ENCODE results near the gene TAL1. TPM values are rescaled to one million over a fixed set of nuclear protein-coding genes. Genes with fewer than 3 reads are reported as not detected.

The TAL1 gene
- total and polyA plus RNA-seq, 2 of the 13 experiments (the other 11 are each of a cell fraction or from before 2014, with no cell fraction given), result 0.05 TPM; not detected in 1

DNA sequence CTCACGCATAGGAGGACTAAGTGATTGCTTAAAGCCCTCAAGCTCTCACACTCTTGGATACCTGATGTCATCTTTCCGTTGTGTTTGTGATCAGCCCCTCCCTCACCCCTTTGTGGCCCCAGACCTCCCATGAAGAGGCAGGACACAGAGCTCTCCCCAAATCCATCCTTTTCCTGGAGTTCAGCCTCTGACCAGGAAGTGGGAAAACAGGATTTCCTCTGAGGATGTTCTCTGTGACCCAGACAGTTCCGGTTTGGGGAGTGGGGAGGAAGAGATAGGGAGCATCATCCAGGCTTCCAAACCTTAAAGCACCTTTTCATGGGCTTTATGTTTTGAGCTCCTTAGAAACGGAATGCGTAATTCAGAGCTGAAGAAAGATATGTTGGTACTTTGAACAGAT is 11.9 kb upstream of the TAL1 start:
- ATAC-seq, result no peak
- CTCF ChIA-PET (ENCODE audit: low intra/inter-chr PET ratio, low total read pairs), result no interaction called here
- in situ Hi-C loops (cut with HindIII; ENCODE audit: extremely low pct_ligation_motif_present, low pct_unique_long_range_greater_than_20kb), result no loop called here

More for the DNA sequence above, 11.9 kb upstream of the TAL1 start:
- no TSS peak for BruUV-seq (replicated peaks)
- Histone ChIP-seq H3K4me3 (replicated peaks in 1 of 3; ENCODE audit: insufficient read depth in 1 of 3, low read depth in 2 of 3, low read length in 3 of 3) (no peak overlapping the region), H3K27ac (ENCODE audit: extremely low read length, insufficient read depth, low read length) (no peak overlapping the region), H4K20me1 (ENCODE audit: insufficient read depth, low read length) (no peaks in the 10 kb centered on the region), H3K9me3 (ENCODE audit: low read length) (no peaks in the 10 kb centered on the region), H3K79me2 (ENCODE audit: insufficient read depth, low read length) (no peaks in the 10 kb centered on the region), H3K36me3 (replicated peaks in 1 of 2; ENCODE audit: control insufficient read depth in 1 of 2, insufficient read depth in 2 of 2, low read length in 2 of 2) (no peaks in the 10 kb centered on the region), H3K27me3 (ENCODE audit: control insufficient read depth in 1 of 2, insufficient read depth in 2 of 2, low read length in 2 of 2) (peaks cover 0 to 30% of the 10 kb centered on the region in 2 experiments; a peak in 3 of 5 replicates), H2AFZ (ENCODE audit: low read length) (no peak overlapping the region), H3K4me2 (ENCODE audit: low read depth, low read length) (no peak overlapping the region), H3K4me1 (ENCODE audit: insufficient read depth, low read length) (peaks cover 15% of the 10 kb centered on the region), H3K9ac (ENCODE audit: insufficient read depth, low read depth, low read length) (no peak overlapping the region)
- DNase-seq (ENCODE audit: low spot score) (no peak), FAIRE-seq (no peak)
- 42% methylated on average over 5 of the region's 5 CpGs for WGBS (ENCODE audit: low lambda C conversion rate)
- POLR2A ChIA-PET, result no interaction called here
- intact Hi-C loops (cut with micrococcal nuclease; ENCODE audit: unreplicated experiment), result no loop called here
- TF ChIP-seq ZNF550 (CRISPR knock-in tag; IDR thresholded peaks at IDR 0.05; ENCODE audit: borderline replicate concordance), result no peak
- no peak for TF ChIP-seq ZNF768 (CRISPR knock-in tag; IDR thresholded peaks at IDR 0.05)
- TF ChIP-seq, protein P1, sequence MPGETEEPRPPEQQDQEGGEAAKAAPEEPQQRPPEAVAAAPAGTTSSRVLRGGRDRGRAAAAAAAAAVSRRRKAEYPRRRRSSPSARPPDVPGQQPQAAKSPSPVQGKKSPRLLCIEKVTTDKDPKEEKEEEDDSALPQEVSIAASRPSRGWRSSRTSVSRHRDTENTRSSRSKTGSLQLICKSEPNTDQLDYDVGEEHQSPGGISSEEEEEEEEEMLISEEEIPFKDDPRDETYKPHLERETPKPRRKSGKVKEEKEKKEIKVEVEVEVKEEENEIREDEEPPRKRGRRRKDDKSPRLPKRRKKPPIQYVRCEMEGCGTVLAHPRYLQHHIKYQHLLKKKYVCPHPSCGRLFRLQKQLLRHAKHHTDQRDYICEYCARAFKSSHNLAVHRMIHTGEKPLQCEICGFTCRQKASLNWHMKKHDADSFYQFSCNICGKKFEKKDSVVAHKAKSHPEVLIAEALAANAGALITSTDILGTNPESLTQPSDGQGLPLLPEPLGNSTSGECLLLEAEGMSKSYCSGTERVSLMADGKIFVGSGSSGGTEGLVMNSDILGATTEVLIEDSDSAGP (CRISPR knock-in tag; IDR thresholded peaks at IDR 0.05; ENCODE audit: borderline replicate concordance), result no peak
- no peak for TF ChIP-seq RERE (CRISPR knock-in tag; IDR thresholded peaks at IDR 0.05; ENCODE audit: low read depth)
- TF ChIP-seq NCOA2 (CRISPR knock-in tag; IDR thresholded peaks at IDR 0.05), result no peak
- TF ChIP-seq ZNF430 (CRISPR knock-in tag; IDR thresholded peaks at IDR 0.05), result no peak
- no peak for TF ChIP-seq KDM5B (CRISPR knock-in tag; IDR thresholded peaks at IDR 0.05; ENCODE audit: borderline replicate concordance)
- TF ChIP-seq, protein P2, sequence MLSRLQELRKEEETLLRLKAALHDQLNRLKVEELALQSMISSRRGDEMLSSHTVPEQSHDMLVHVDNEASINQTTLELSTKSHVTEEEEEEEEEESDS (CRISPR knock-in tag; IDR thresholded peaks at IDR 0.05; ENCODE audit: borderline replicate concordance), result no peak
- TF ChIP-seq EHMT2 (IDR thresholded peaks at IDR 0.05; ENCODE audit: borderline replicate concordance, low read depth, low read length), result no peak
- TF ChIP-seq ZNF468 (CRISPR knock-in tag; IDR thresholded peaks at IDR 0.05), result no peak
- TF ChIP-seq PHF5A (CRISPR knock-in tag; IDR thresholded peaks at IDR 0.05; ENCODE audit: low read depth, unreplicated experiment), result no peak
- TF ChIP-seq EEA1 (CRISPR knock-in tag; IDR thresholded peaks at IDR 0.05; ENCODE audit: borderline replicate concordance), result no peak
- no peak for TF ChIP-seq ZBTB20 (CRISPR knock-in tag; IDR thresholded peaks at IDR 0.05; ENCODE audit: borderline replicate concordance, low read depth)
- TF ChIP-seq, protein P3, sequence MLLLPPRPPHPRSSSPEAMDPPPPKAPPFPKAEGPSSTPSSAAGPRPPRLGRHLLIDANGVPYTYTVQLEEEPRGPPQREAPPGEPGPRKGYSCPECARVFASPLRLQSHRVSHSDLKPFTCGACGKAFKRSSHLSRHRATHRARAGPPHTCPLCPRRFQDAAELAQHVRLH (CRISPR knock-in tag; IDR thresholded peaks at IDR 0.05; ENCODE audit: borderline replicate concordance, low read depth), result no peak
- no peak for TF ChIP-seq ZNF160 (CRISPR knock-in tag; IDR thresholded peaks at IDR 0.05)
